ENCODE results near the gene RIC1.

The RIC1 gene

GRCh38 chr9:5791870-5792269 lies 163.0 kb downstream of the RIC1 start:
- TF ChIP-seq POLR2AphosphoS5 (IDR thresholded peaks at IDR 0.05; ENCODE audit: low read depth, low read length), result no peak
- TF ChIP-seq SIN3A (IDR thresholded peaks at IDR 0.05; ENCODE audit: borderline replicate concordance, insufficient read depth, low read length), result no peak
- TF ChIP-seq TAF1 (IDR thresholded peaks at IDR 0.05; ENCODE audit: borderline replicate concordance, insufficient read depth, low read length), result no peak
- no peak for TF ChIP-seq FOXP2 (optimal IDR thresholded peaks at IDR 0.05; ENCODE audit: borderline replicate concordance, extremely low read depth, extremely low read length, insufficient read depth)
- no peak for TF ChIP-seq REST (IDR thresholded peaks at IDR 0.05; ENCODE audit: insufficient read depth in 1 of 2, low read depth in 2 of 2, low read length in 2 of 2)

GRCh38 chr9:5793812-5794211 lies 164.9 kb downstream of the RIC1 start:
- TF ChIP-seq REST (IDR thresholded peaks at IDR 0.05; ENCODE audit: insufficient read depth in 1 of 2, low read depth in 2 of 2, low read length in 2 of 2) (no peak), TAF1 (IDR thresholded peaks at IDR 0.05; ENCODE audit: borderline replicate concordance, insufficient read depth, low read length) (no peak), FOXP2 (optimal IDR thresholded peaks at IDR 0.05; ENCODE audit: borderline replicate concordance, extremely low read depth, extremely low read length, insufficient read depth) (no peak), POLR2AphosphoS5 (IDR thresholded peaks at IDR 0.05; ENCODE audit: low read depth, low read length) (no peak), SIN3A (IDR thresholded peaks at IDR 0.05; ENCODE audit: borderline replicate concordance, insufficient read depth, low read length) (no peak)

- TF ChIP-seq TAF1 (IDR thresholded peaks at IDR 0.05; ENCODE audit: borderline replicate concordance, insufficient read depth, low read length) (no peak), REST (IDR thresholded peaks at IDR 0.05; ENCODE audit: insufficient read depth in 1 of 2, low read depth in 2 of 2, low read length in 2 of 2) (no peak), SIN3A (IDR thresholded peaks at IDR 0.05; ENCODE audit: borderline replicate concordance, insufficient read depth, low read length) (no peak), FOXP2 (optimal IDR thresholded peaks at IDR 0.05; ENCODE audit: borderline replicate concordance, extremely low read depth, extremely low read length, insufficient read depth) (no peak), POLR2AphosphoS5 (IDR thresholded peaks at IDR 0.05; ENCODE audit: low read depth, low read length) (no peak)
These were observed 167.4 kb downstream of the RIC1 start for GRCh38 chr9:5796298-5796697.

GRCh38 chr9:5798581-5798980 lies 169.7 kb downstream of the RIC1 start:
- TF ChIP-seq FOXP2 (optimal IDR thresholded peaks at IDR 0.05; ENCODE audit: borderline replicate concordance, extremely low read depth, extremely low read length, insufficient read depth) (no peak), POLR2AphosphoS5 (IDR thresholded peaks at IDR 0.05; ENCODE audit: low read depth, low read length) (no peak), TAF1 (IDR thresholded peaks at IDR 0.05; ENCODE audit: borderline replicate concordance, insufficient read depth, low read length) (no peak), REST (IDR thresholded peaks at IDR 0.05; ENCODE audit: insufficient read depth in 1 of 2, low read depth in 2 of 2, low read length in 2 of 2) (no peak), SIN3A (IDR thresholded peaks at IDR 0.05; ENCODE audit: borderline replicate concordance, insufficient read depth, low read length) (no peak)

- TF ChIP-seq TAF1 (IDR thresholded peaks at IDR 0.05; ENCODE audit: borderline replicate concordance, insufficient read depth, low read length), result no peak
- TF ChIP-seq REST (IDR thresholded peaks at IDR 0.05; ENCODE audit: insufficient read depth in 1 of 2, low read depth in 2 of 2, low read length in 2 of 2), result no peak
- no peak for TF ChIP-seq FOXP2 (optimal IDR thresholded peaks at IDR 0.05; ENCODE audit: borderline replicate concordance, extremely low read depth, extremely low read length, insufficient read depth)
- TF ChIP-seq POLR2AphosphoS5 (IDR thresholded peaks at IDR 0.05; ENCODE audit: low read depth, low read length), result no peak
These were observed 170.4 kb downstream of the RIC1 start for GRCh38 chr9:5799314-5799713.

Data from PFSK-1 (cell line).